ENCODE measurements around the gene MGAT4B.
A peak's percentile ranks its signal among the peaks of the same experiment; 100 is the strongest.

MGAT4B gene

DNA sequence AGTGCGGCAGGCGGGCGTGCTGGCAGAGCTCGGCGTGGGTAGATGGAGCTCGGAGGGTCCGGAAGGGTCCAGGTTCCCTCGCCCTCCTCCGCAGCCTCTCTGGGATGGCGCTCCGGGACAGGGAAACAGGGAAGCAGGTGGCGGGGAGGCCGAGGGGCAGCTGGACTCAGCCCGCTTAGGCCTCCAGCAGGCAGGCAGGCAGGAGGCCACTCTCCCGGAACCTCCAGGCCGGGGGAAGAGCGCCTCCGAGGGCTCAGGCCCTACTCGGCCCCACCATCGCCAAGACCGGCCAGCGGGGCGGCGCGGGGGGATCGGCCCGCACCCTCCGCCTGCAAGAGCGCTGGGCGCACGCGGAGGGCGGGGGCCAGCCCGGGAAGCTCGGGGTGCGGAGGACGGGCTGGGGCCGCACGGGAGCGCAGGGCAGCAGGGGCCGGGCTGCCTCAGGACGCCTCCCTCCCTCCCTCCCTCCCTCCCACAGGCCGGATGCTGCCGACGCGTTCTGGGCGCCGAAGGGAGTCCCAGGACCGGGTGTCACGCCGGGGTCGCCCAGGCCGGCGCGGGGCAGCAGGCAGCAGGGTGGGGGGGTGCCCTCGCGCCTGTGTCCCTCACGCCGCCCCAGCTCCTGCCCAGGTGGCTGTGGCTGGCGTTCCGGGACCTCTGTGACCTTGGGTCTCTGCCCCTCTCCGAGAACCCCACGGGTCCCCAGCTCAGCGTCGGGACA, 977 bp downstream of the MGAT4B start:
- no peak for DNase-seq (ENCODE audit: low read depth)

DNA sequence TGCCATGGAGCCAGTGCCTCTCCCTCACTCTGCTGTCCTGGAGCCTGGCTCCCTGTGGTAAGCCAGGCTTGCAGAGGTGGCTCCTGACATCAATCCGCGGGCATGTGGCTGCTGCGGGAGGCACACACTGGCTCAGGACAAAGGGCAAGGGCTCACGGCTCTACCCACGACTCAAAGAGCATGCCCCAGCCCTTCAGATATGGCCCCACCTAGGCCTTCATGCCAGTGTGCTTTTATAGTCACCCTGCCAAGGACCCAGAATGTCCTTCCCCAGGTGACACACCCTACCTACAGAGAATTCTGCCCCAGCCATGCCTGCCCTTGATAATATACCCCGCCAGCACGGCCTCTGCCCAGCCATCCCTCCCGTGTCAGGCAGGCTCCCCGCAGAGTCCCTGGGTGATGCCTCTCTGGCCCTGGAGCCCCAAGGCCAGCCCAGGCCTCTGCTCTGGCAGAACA, 1.6 kb downstream of the MGAT4B start:
- no peak for DNase-seq (ENCODE audit: low read depth)

DNA sequence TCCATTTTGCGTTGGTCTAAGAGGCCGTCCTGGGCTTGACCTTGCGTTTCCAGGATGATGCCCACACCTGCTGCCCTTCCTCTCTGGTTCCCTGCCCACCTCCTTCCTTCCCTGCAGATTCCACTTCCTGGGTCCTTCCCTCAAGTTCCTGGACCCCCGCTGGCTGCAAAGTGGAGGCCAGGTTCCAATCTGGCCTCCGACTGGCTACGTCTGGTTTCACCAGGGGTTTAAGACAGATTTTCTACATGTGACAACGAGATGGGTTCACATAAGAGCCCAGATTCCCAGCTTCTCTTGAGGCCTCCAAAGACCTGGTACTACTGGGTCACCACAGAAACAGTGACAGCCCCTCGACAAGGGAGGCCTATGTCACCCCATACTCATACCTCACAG, 2.1 kb downstream of the MGAT4B start:
- DNase-seq (ENCODE audit: low read depth), result no peak

DNA sequence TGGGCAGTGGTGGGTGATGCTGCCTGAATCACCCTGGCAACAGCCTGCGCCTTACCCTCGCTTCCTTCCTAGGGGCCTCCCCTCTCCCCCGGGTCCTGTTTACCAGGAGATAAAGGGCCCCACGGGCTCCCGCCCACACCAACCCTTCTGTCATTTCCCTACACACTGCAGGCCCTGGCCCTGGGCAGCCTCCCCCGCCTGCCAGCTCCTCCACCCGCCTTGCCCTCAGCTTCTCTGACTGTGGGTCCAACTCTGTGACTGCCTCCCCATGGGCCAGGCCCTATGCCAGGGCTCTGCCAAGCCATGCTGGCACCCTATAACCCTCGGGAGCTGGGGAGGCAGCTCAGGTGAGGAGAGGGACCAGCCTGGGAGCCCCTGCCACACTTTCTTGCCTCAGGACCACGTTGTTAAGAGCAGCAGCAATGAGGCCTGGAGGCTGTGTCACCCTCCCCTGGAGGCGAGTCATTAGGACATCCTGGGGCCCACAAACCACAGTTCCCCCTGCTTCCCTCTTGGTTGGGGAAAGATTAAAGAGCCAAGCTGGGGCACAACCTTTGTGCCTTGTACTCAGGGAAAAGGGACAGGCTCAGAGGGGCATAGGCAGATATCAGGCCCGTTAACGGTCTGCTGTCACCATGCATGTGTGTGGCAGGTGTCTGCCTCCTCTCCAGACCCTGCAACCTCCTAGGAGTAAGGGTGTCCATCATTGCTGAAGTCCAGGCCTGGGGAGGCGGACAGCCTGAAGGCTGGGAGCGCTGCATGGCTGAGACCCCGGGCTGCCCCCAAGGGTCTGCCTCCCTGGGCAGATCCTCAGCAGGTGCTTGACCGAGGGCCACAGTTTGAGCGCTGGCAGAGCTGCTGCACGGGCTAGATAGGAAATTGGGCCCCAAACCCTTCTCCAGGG, 2.8 kb downstream of the MGAT4B start:
- DNase-seq (ENCODE audit: low read depth), result no peak

DNA sequence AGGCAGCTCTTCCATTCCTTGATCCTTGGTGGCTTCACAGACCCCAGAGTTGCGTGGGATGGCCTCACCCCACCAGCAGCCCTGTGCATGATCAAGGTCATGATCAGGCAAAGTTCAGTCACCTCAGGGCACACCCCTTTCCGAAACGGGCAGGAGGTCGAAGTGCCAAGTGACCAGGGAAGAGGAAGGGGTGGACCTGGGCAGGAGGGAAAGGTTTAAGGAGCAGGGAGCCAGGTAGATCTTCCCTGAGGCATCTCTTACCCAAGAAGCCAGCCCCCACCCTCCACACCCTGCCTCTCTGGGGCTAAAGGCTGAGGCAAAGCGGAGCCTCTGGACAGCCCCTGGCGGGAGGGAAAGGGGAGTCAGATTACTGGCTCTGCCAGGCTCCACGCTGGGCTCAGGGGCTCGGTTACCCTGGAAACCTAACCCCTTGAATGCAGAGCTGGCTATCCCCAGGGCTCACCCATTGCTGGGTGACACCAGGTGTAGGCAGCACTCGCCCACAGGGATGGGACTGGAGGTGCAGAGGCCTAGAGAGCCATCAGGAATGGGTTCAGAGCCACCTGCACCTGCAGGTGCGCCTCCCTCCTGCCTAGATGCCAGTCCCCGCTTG, 3.6 kb downstream of the MGAT4B start:
- DNase-seq (ENCODE audit: low read depth), result no peak

DNA sequence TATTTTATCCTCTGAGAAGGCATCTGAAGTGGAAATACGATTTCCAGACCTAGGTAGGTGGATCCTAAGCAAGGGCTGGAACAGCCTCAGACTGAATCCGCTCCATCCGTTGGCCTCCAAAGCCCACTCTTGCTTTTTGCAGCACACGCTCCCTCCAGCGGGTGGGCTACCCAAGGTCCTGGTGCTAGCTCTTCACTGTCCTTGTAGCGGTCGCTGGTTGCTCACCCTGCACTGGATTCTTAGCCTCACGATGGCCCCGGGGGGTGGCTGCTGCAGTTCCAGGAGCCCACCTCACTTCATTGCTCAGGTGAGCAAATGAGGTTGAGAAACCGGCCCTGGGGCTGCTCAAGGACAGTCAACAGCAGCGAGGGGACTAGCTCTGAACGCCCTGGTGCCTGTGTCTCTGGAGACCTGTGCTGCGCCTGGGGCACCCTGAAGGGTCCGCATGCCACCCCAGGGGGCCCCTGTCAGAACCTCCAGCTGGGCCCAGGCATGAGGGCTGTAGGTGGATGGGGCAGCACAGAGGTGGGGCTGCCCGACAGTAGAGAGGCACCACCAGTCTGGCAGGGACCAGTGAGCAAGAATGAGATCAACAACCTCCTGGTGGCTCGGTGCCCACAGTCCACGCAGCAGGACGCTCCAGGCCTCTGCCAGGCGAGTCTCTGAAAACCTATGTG, 4.3 kb downstream of the MGAT4B start:
- DNase-seq (ENCODE audit: low read depth), result no peak

DNA sequence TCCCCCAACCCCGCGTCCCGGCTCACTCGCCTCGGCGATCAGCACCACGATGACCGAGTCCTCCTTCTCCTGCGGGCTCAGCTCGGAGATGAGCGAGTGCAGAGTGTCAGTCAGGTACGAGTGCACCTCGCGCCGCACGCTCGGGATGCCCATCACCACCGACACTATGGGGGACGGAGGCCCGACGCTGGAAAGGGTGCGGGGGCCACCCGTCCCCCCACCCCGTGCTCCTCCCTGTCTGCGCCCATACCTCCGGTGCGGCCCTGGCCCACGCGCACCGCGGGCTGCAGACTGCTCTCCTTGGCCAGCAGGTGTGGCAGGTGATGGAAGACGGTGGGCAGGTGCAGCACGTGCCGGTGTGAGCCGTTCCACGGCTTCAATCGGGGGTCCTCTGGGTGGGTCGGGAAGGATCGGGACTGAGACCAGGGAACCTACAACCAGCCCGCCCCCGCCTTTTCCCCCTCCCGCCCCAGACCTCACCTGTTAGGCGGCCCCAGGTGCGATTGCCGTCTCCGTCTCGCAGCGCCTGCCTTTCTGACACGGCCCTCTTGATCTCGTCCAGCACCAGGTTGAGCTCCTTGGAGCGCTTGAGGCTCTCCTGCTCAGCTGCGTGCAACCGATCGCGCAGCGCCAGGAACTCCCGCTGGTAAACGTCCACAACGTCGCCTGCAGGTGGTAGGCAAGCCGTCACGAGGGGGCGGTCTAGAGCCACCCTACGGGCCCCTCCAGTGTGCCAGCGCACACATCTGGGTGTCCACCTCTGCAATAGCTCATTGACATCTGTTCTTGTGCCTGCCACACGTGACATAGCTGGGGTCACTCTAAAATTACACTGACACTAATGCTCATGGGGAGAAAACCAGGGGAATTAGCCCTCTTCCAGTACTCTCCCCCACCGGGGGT, 5.1 kb downstream of the MGAT4B start:
- DNase-seq (ENCODE audit: low read depth), result peak; percentile 79

DNA sequence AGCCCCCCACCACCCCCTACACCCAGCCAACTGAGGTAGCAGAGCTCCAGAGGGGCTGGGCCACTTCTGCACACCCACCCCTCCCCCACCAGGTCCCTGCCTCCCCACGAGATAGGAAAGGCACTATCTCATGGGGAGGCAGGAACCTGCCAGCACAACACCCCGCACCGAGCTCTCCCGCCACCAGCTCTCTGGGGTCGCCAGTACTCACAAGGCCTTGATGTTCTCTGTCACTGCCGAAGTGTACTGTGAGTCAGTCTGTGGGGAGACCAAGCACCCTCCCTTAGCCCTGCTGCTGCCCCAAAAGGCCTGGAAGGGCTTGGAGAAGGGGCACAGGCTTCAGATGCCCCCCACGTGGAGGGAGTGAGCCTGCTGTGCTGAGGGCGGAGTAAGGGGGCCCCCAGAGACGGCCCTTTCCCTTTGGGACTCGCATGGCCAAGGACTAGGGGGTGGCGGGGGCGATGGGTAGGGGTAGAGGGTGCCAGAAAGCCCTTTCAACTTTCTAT, 5.9 kb downstream of the MGAT4B start:
- DNase-seq (ENCODE audit: low read depth), result no peak

DNA sequence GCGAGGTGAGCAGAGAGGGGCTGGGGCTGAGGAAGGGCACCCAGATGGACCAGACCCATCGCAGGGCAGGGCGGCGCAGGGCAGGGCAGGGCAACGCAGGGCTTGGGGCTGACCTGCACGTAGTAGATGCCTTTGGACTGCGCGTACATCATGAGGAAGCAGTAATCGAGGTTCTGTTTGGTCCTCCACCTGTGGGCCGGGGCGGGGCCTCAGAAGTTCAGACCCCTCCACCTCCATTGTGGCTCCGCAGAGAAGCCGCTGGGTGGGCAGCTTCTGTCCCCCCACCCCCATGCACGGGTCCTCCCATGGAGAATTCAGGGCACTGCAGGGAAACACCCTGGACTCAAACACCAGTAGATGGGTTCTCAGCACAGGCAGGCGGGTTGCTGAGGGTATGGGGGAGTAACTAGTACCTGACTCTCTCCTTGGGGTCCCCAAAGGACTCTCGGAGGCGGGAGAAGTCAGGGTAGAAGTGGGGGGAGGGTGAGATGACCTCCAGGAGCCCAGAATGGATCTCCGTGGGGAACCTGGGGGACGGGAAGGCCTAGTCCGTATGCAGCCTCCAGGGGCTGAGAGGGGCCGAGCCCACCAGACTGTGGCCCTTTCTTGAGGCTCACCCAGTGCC, 6.5 kb downstream of the MGAT4B start:
- DNase-seq (ENCODE audit: low read depth), result no peak

DNA sequence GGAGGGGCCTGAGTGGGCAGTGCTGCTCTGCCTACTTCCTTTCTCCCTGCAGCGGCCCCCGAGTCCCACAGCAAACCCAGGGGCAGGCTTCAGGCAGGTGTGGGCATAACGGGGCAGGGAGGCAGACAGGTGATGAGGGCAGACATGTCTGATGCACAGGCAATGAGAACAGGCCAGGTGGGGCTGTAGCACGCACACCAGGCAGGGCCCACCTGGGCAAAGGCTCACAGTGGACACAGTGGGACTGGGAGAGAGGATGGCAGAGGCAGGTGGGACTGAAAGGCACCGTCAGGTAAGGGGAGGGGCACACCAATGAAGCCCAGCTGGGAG, 7.1 kb downstream of the MGAT4B start:
- DNase-seq (ENCODE audit: low read depth), result no peak

DNA sequence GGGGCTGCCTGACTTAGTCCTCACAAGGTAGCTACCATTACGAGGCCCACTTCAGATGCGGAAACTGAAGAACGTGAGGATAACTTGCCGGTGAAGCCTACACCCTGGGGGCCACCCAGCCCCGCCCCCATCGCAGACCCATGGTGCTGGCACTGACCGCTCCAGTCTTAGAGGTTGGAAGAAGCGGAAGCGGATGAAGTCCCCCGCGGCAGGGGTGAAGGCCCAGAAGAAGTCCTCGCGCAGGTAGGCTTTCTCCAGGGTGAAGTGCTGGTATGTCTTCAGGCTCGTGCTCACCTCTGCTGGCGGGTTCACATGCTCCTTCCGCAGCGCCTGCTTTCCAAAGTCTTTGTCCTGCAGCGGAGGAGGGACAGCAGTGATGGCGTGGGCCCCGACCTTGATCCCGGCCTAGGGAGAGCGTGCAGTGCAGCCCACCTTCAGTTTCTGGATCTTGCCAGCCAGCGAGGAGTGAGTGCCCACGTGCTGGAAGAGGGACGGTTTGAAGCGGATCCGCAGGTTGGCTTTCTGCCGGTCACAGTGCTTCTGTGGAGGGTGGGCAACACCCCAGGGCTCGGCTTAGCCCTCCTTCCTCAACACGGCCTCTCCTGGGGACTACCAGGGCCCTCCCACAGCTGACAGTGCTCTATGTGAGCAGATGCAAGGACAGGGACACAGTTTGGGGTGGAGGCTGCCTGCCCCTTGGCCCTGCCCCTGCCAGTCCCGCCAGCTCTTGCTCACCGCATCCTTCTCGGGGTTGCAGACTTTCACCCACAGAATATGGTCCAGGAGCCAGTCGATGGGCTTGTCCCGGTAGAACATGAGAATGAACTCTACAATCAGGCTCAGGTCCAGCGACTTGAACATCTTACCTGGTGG, 7.7 kb downstream of the MGAT4B start:
- no peak for DNase-seq (ENCODE audit: low read depth)

DNA sequence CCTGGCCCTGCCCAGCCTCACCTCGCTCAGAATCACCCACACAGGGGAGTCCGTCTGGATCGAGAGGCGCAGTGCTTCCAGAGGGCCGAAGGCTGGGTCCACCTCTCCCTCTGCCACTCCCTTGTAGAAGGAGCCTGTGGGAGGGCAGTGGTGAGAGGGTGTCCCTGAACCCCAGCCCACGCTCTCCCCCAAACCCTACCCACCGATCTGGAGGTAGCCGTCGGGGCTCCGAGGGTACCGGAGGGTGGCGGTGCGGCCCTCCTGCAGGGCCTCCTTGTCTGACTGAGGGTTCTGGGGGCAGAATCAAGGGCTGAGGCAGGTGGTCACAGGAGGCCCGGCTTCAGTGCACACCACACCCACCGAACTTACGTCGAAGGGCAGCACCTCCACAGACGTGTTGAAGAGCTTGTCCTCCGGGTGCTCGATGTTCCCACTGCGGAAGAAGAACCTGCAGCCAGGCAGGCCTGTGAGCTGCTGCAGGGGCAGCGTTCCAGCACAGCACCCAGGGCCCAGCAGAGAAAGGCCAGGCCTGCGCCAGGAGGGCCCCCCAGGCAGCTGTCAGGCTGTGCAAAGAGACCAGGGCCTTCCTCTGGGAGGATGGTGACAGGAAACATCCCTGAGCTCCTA, 8.4 kb downstream of the MGAT4B start:
- no peak for DNase-seq (ENCODE audit: low read depth)

DNA sequence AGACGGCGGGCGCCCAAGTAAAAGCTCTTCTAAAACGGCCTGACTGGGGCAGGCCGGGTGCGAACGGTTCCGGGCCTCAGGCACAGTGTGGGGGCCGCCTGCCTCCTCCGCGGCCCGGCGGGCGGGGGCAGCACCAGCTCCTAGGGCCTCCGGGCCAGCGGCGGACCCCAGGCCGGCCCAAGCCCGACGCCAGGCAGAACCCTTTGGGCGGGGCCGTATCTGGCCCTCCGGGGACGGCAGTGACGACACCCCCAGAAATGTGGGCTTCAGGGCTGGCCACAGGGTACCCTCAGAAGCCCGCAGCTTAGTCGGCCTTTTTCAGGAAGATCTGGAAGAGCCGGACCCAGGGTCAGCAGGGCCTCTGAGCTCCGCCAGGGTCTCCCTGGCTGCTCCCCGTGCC, 8.9 kb downstream of the MGAT4B start:
- no peak for DNase-seq (ENCODE audit: low read depth)

DNA sequence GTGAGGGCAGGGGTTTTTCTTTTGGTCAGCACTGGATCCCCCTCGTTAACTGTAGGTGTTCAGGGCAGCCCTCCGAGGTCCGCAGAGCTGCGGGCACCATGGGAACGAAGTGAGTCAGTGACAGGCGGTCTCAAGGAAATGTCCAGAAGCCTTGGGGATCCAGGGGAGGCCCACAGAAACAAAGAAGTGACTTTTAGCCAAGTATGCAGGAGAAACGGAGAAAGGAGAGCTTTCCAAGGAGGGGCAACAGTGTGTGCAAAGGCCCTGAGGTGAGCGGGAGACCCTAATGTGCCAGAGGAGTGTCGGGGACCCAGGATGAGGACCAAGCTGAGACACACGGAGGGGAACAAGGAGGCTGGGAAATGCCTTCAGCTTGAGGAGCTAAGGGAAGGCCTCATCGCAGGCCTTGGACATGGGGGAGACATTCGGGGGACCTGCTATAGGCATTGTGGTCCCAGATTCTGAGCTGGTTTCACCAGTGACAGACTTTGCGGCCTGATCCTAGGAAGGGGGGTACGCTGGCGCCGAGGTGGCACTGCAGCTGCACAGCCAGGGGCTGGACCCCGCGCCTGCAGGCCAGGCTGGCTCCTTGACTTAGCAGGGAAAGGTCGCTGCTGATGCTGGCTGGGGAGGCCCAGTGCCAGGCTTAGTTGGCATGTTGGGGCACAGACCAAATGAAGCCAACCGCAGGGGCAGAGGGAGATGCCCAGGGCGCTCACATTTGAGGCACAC, 9.6 kb downstream of the MGAT4B start:
- DNase-seq (ENCODE audit: low read depth), result no peak

DNA sequence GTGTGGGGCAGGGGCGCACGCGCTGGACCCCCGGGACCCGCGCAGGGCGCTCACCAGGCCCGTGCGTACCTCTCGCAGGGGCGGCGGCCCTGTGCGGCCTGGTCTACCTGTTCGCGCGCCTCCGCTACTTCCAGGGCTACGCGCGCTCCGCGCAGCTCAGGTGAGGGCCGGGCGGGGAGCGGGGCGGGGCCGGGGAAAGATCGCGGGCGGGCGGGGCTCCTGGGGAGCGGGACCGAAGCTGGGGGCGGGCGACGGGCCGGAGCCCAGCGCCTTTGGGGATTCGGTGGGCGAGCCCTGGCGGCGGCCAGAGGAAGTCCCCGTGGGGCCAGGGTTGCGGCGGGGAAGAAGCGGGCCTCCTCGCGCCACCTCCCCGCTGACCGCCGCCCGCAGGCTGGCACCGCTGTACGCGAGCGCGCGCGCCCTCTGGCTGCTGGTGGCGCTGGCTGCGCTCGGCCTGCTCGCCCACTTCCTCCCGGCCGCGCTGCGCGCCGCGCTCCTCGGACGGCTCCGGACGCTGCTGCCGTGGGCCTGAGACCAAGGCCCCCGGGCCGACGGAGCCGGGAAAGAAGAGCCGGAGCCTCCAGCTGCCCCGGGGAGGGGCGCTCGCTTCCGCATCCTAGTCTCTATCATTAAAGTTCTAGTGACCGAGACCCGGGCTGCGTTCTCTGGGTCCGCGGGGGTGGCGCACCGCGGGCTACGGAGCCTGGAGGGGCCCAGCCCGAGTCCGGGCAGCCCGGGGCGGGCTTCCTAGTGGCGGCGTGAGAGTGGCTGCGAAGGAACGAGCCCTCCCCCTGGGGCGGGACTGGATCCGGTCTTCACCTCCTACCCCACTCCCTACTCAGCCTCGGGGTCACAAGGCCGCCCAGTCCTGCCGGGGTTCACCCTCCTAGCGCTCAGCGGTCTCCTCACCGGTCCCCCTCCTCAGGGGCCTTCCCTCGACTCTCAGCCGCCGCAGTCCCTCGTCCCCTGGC, 10.5 kb downstream of the MGAT4B start:
- peak; percentile 45 for DNase-seq (ENCODE audit: low read depth)

DNA sequence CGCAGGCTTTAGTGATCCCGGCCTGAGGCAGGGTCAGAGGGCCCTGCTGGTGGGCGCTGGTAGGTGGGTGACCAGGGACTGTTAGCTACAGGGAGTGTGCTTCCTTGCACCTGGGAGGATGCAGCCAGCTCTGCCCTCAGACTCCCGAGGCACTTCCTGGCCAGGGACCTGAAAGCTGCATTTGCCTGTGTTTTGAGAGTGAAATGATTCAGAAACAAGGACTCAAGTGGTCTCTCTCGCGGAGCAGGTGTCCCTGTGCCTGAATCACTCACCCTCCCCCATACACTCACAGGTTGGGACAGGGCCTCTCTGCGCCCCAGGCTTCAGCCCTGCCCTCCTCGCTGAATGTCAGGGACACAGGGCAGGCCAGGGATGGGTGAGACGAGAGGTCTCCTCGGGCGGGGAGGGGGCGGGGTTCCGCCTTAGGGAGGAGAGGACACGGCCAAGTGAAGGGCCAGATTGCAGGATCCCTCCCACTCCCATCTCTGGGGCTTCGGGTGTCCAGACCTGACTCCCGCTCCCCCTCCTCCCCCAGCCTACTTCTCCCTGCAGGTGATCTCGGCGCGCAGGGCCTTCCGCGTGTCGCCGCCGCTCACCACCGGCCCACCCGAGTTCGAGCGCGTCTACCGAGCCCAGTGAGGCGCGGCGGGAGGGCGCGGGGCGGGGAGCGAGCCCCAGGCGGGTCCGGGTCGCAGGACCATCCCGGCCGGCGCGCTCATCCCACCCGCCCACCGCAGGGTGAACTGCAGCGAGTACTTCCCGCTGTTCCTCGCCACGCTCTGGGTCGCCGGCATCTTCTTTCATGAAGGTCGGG, 11.4 kb downstream of the MGAT4B start:
- no peak for DNase-seq (ENCODE audit: low read depth)

All from activated gamma-delta T cell treated with anti-CD3 and anti-CD28 coated beads, Interleukin-2, amount 50 U/mL, for 16 hours (primary cell).